NCI-H1048 (cell line): ENCODE results near the gene SBK3.
A peak's percentile ranks its signal among the peaks of the same experiment; 100 is the strongest.
"Not testable (repeated sequence)": the region's sequence is repeated elsewhere in the genome, so short reads cannot be mapped to it uniquely, and the experiment has no call there.

Source experiments
- DNase-seq: peaks from one replicate; lab custom pipeline; 2025; lab: John Stamatoyannopoulos, UW

The SBK3 gene

GRCh38 chr19:55545443-55545842, at the start of gene SBK3:
SBK3 (minus strand) TSS chr19:55545543; CDS start chr19:55545543, 0 bp downstream.
- DNase-seq, result no peak

GRCh38 chr19:55593096-55593772, 47.9 kb upstream of the SBK3 start:
- DNase-seq, result no peak

- no peak for DNase-seq
Observed at GRCh38 chr19:55592391-55593090, 47.2 kb upstream of the SBK3 start.

- no peak for DNase-seq
Observed at GRCh38 chr19:55591555-55591954, 46.2 kb upstream of the SBK3 start.

- peak; percentile 51 for DNase-seq
Observed at GRCh38 chr19:55590617-55591016, 45.3 kb upstream of the SBK3 start.

- DNase-seq, result no peak
Observed at GRCh38 chr19:55590109-55590508, 44.8 kb upstream of the SBK3 start.

GRCh38 chr19:55588738-55589137, 43.4 kb upstream of the SBK3 start:
- DNase-seq, result no peak

- peak; percentile 90 for DNase-seq
Observed at GRCh38 chr19:55586976-55587668, 41.8 kb upstream of the SBK3 start.

- DNase-seq, result no peak
Observed at GRCh38 chr19:55585658-55586339, 40.5 kb upstream of the SBK3 start.

GRCh38 chr19:55584871-55585270, 39.5 kb upstream of the SBK3 start:
- DNase-seq, result no peak

- not testable (repeated sequence) for DNase-seq
Observed at GRCh38 chr19:55583897-55584296, 38.6 kb upstream of the SBK3 start.

GRCh38 chr19:55582284-55582683, 36.9 kb upstream of the SBK3 start:
- not testable (repeated sequence) for DNase-seq

GRCh38 chr19:55581823-55582223, 36.5 kb upstream of the SBK3 start:
- no peak for DNase-seq

GRCh38 chr19:55581145-55581822, 35.9 kb upstream of the SBK3 start:
- DNase-seq, result no peak

GRCh38 chr19:55580628-55581144, 35.3 kb upstream of the SBK3 start, which contains the start of gene ZNF579:
ZNF579 (minus strand) TSS chr19:55580848; CDS start chr19:55579639, 1,209 bp downstream.
- DNase-seq, result peak; percentile 70

GRCh38 chr19:55579766-55580621, 34.7 kb upstream of the SBK3 start:
- DNase-seq, result no peak

GRCh38 chr19:55578761-55579747, 33.7 kb upstream of the SBK3 start:
- no peak for DNase-seq

GRCh38 chr19:55578031-55578760, 32.9 kb upstream of the SBK3 start:
- no peak for DNase-seq

GRCh38 chr19:55576746-55577145, 31.4 kb upstream of the SBK3 start:
- DNase-seq, result no peak
